GM21717 (cell line): Measurements from ENCODE around the gene MKI67.

Source experiments
- ATAC-seq: cut with Tn5 transposase; IDR thresholded peaks from one replicate; pipeline ENCODE4 v1.9.1; 2021; ENCODE audit warnings: mild to moderate bottlenecking, moderate library complexity; ENCODE audit not compliant: unreplicated experiment

MKI67 gene

GRCh38 chr10:128067691-128068397 is 58.4 kb downstream of the MKI67 start:
- no peak for ATAC-seq

DNA sequence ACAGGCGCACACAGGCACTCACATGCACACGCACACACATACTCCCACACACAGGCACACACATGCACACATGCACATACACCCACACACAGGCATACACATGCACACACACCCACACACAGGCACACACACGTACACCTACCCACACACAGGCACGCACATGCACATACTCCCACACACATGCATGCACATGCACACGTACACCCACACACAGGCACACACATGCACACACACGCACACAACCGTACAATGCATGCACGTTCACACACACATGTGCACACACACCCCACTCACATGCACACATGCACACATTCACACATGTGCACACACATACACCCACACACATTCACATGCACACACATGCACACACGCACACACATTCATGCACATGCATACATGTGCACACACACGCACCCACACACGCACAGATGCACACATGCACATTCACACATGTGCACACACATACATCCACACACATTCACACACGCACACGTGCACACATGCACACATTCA is 59.3 kb downstream of the MKI67 start:
- no peak for ATAC-seq

GRCh38 chr10:128065881-128066534 is 60.2 kb downstream of the MKI67 start:
- no peak for ATAC-seq

DNA sequence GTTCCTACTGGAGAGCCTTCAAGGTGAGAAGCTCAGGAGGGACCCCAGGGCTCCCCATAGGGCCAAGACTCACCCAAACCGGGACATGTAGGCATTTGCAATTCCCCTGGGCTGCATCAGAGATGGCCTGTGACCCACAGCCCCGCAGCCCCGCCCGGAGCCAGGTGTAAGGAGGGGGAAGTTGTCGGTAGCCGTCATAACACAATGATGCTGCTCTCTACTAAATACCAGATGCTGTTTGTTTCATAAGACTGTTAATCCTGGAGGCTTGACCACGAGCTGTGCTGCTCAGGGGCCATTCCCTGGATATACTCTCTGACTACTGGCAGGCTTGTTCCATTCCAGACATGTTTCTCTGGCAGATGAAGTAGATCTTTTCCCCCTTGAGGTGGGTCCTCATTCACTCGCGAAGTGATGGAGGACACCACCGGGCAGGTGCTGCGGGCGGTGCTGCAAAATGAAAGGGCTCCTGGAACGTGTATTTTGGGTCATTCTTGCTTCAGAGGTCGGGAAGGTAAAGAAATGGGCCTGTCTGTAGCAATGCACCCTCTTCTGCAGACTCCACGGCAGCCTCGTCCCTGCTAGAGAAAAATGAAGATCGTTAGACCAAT is 61.1 kb downstream of the MKI67 start:
- ATAC-seq: no peak

DNA sequence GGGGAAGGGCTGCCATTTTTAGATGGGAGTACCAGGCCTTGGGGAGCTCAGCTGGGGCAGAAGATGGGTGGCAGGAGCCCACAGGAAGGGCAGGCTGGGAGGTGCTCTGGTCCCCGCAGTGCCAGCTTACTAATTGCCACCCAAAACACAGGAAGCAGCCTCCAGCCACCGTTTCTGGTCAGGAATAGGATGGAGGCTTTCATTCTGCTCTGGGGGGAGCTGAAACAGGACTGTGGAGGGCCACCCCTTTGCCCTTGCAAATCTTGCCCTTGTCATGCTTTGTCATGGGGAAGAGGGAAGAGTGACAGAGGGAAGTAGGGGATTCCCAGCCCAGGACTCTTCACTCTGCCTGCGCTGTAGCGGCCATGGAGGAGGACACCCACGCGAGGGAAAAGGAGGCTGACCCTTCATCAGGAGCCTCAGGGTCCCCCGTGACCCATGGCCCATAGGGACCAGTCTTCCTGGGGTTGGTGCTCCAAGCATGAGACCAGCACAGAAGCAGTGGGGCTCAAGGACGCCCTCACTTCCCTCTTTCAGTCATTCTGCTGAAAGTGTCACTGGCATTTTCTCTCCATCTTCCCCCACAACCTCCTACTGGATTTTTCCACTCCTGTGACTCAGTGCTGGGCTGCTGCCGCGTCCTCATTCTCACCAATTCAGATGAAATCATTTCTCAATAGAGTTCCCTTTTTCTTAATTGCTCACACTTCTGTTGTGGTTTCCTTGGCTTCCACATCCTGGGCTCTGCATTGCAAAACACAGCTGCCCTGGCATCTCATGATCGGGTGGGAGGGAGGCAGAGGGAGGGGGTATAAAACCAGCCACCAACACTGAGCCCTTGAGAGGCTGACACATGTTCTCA is 61.9 kb downstream of the MKI67 start:
- peak; percentile 63 for ATAC-seq

DNA sequence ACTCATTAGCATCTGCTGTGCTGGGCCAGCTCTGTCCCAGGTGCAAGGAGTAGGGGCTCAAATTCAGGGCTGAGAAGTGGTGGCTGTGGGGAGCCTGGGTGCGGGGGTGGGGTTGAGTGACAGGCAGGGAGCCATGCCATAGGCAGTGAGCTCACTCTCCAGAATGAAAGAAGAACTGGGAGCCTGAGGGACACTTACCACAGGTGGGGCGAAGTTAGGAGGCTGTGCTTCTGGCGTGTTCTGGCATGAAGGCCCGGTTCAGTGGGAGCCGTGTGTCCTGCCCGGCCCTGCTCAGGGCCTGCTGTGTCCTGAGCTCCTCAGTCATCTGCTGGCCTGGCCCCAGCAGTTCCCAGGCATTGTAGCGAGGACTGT is 62.5 kb downstream of the MKI67 start:
- peak; percentile 43 for ATAC-seq

DNA sequence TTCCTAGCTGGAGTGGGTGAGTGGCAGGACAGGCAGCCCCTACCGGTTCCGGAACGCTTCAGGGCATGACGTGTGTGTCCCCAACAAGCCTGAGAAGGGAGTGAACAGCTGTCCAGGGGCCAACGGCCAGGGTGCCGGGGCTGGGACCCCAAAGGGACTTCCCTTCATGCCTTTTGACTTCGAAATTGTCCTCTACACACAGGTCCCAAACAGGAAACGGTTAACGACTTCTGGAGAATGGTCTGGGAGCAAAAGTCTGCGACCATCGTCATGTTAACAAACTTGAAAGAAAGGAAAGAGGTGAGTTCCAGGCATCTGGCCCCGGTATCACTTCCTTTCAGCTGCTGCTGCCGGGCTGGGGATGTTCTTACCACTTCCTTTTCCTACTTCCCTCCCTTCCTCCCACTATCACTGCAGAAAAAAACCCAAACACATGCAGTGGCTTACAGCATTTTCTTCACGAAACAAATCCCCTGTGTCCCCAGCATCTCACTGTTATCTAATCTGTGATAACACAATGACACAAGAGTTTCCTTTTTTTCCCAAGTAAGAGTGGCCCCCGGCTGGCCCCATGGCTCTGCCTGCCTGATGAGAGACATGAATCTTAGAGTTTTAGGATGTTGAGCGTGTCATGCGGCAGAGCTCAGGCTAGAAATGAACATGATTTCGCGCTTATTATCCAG is 63.2 kb downstream of the MKI67 start:
- peak; percentile 47 for ATAC-seq

- no peak for ATAC-seq
These were observed 63.8 kb downstream of the MKI67 start for GRCh38 chr10:128062331-128062880.

- ATAC-seq: no peak
These were observed 64.6 kb downstream of the MKI67 start for GRCh38 chr10:128061306-128062300.

DNA sequence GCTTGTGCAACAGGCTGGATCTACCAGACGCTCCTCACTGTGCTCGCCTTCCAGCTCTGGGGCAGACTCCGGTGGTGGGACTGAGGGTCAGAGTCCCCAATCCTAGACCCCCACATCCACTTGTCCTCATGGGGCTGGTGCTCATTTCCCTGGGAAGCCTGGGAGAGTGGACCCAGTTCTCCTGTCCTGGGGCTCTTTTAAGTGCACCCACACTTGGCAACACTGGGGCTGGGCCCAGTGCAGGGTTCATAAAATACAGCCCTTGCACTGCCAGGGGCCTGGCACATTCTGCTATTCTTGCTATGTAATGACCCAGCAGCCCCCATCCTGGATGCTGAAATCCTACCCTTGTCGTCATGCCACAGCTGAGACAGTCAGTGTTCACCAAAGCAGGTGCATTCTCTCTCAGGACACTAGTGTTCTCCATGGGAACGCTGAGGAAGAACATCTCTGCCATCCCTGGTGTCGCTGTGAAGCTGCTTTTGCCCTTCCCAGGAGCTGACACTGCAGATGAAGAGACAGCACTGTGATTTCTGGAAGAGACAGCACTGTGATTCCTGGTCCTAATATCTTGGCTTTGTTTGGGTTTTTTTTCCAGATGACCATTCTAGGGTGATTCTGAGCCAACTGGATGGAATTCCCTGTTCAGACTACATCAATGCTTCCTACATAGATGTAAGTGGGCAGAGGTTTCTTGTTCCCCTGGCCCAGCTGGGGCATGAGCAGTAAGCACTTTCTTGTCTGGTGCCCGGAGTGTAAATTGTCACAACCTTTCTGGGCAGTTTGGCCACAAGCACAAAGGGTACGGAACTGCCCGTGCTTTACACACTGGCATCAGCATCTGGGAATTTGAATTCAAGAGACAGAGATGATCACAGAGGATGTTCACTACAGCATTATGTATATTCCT is 65.6 kb downstream of the MKI67 start:
- ATAC-seq: no peak

DNA sequence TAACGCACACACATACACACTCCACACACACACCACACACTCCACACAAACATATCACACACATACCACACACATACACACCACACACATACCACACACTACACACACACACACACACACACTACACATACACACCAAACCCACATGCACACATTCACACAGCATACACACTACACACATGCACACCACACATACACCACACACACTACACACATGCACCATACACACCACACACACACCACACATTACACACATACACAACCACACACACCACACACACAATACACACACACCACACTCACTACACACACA is 66.3 kb downstream of the MKI67 start:
- ATAC-seq: no peak

DNA sequence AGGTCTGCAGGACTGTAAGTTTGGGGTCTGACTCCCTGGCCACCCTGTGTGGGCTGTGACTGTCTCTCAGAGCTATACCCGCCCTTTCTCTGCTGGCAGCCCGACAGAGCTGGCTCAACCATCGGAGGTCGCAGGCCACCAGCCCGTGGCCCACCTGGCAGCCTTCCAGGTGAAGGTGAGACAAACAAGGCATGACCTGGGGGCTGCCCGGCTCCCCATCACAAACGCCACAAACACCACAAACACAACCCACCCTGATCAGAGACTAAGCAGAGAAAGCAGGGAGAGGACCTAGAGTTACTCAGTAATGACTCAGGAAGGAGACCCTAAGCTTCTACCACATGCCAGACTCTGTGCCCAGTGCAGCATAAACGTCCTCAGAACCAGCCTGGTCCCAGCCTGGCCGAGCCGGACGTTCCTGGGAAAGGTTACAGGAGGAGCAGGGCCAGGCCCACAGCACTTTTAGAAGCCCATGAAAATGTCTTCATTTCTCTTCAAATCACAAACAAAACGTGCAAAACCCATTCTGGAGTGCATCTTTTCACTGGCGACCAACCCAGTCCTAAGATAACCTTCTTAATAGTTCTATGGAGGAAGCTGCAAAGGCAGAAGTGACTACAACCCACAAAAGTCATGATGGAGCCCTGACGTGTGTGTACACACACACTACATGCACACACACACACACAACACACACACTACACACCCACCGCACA is 66.8 kb downstream of the MKI67 start:
- no peak for ATAC-seq

- ATAC-seq: no peak
These were observed 67.5 kb downstream of the MKI67 start for GRCh38 chr10:128058750-128059134.

DNA sequence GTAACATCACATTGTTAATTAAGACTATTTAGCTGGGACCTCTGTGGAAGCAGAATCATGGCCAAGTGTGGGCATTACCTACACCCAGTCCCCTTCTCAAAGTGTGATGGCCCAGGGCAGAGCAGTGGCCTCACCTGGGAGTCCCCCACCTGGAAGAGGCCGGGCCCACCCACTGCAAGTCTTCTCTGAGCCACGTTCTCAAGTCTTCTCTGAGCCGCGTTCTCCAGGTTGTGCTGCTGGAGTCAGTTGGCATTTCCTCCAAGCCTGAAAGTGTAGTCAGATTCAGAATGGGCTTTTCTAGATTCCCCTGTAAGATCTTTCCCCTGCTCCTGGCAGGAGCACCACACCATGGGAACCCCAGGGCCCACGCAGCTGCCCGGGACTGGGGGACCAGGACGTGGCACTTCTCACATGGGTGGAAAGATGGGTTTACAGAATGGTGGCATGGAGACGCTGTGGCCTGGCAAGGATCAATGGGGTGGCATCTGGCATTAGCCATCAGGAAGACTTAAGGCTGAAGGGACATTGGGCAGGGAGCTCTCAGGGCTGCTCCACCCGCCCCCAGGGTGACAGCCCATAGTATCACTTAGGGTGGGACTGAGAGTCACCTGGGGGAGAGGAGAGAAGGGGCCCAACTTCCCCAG is 68.0 kb downstream of the MKI67 start:
- no peak for ATAC-seq

- ATAC-seq: no peak
These were observed 69.7 kb downstream of the MKI67 start for GRCh38 chr10:128056303-128057050.

GRCh38 chr10:128055061-128055868 is 71.0 kb downstream of the MKI67 start:
- no peak for ATAC-seq
